ENCODE measurements around the gene ST3GAL4. TPM values are rescaled to one million over a fixed set of nuclear protein-coding genes. Genes with fewer than 3 reads are reported as not detected.

Gene ST3GAL4
- total RNA-seq, 1 donor from 2014 or later, result 19.1 TPM

DNA sequence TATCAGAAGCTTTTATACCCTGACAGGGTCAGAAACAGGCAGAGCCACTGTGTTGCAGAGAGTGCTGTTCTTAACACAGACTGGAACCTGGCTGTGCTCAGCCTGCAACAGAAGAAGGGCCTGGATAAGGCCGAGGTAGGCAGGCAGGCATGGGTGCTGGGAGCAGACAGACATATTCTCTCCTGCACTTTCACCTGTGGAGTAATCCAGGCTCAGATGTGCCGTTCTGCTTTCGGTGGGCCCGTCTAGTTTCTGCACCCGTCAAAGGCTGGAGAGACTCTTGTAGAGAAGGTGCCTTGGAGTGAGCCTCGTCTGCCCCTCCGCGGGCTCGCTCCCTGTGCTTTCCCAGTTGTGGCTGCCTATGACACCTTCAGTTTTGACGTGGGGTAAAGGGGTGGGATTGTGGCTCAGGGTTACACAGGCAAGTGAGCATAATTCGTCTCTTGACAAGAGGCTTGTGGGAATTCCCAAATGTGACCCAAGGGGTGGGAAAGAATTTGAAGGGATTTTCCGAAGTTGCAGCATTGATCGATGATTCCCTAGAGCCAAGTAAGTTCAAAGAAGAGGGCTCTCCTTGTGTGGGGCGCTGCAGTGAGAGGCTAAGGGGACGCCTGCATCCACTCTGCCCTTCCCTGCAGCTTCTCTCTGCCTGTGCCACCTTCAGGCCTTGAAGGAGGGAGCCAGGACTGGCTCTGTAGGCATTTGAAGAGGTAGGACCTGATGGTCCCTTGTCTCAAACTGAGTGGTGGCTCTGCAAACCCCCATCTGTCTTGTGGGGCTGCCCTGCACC lies 16.2 kb upstream of the ST3GAL4 start:
- Mint-ChIP-seq H3K36me3 (peaks cover 24% of the 10 kb centered on the region), H3K4me1 (ENCODE audit: unreplicated experiment) (peaks cover 52% of the 10 kb centered on the region), H3K27me3 (no peaks in the 10 kb centered on the region), H3K4me3 (peak overlapping the region; percentile 19), H3K27ac (peak overlapping the region; percentile 82), H3K9me3 (no peaks in the 10 kb centered on the region)
- TF ChIP-seq, protein P1, sequence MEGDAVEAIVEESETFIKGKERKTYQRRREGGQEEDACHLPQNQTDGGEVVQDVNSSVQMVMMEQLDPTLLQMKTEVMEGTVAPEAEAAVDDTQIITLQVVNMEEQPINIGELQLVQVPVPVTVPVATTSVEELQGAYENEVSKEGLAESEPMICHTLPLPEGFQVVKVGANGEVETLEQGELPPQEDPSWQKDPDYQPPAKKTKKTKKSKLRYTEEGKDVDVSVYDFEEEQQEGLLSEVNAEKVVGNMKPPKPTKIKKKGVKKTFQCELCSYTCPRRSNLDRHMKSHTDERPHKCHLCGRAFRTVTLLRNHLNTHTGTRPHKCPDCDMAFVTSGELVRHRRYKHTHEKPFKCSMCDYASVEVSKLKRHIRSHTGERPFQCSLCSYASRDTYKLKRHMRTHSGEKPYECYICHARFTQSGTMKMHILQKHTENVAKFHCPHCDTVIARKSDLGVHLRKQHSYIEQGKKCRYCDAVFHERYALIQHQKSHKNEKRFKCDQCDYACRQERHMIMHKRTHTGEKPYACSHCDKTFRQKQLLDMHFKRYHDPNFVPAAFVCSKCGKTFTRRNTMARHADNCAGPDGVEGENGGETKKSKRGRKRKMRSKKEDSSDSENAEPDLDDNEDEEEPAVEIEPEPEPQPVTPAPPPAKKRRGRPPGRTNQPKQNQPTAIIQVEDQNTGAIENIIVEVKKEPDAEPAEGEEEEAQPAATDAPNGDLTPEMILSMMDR (conservative IDR thresholded peaks at IDR 0.05), result no peak
- no peak for DNase-seq (ENCODE audit: extremely low spot score, unreplicated experiment)

DNA sequence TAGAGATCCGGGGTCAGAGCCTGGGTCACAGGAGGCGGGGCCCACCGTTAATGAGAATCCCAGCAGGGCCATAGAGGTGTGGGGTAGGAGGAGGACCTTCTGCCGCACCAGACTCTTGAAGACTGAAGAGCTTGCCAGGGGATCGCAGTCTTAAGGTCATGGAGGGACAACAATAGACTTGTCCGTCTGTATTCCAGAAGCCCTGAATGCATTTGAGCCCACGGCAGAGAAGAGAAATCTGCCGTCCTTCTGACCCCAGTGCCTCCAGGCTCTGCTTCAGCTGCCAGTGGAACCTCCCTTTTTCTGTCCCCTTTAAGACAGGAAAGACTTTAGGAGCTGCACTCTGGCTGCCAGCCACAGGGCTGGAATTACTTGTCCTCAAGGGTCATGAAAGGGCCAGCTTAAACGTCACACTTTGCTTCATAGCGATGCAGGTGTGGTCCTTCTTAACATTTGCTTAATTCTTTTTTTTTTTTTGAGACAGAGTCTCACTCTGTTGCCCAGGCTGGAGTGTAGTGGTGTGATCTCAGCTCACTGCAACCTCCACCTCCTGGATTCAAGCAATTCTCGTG lies 15.5 kb upstream of the ST3GAL4 start:
- peaks cover 27% of the 10 kb centered on the region for H3K36me3 Mint-ChIP-seq
- peak overlapping the region; percentile 82 for H3K27ac Mint-ChIP-seq
- no peak for DNase-seq (ENCODE audit: extremely low spot score, unreplicated experiment)
- H3K9me3 Mint-ChIP-seq, result no peaks in the 10 kb centered on the region
- H3K27me3 Mint-ChIP-seq, result no peaks in the 10 kb centered on the region
- H3K4me3 Mint-ChIP-seq, result peak overlapping the region; percentile 7
- TF ChIP-seq, protein P1 (conservative IDR thresholded peaks at IDR 0.05), result no peak
- peaks cover 56% of the 10 kb centered on the region for H3K4me1 Mint-ChIP-seq (ENCODE audit: unreplicated experiment)

DNA sequence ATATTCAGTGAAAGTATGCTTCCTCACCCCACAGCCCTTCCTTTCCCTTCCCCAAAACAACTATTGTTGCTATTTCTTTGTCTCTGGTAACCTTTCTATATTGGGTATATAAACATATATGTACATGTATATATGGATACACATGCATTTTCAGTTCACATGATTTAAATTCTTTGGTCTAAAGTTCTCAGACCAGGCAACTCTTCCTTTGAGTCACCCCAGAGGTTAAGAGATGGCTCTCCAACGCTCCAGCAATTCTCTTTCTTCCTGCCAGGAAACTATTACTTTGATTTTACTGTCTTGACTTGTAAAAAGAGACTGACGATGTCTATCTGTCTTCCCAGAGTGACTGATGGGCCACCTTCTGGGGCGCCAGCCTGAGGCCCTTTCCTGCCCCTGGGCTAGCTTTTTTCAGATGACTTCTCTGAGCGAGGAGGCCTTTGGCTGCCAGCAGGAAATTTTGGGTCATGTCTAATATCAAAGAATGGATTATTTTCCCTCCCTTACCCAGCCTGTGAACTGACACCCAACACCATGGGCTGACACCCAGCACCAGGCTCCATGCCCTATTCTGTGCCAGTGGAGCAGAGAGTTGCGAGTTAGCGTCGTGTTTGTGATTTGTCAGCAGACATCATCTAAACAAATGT lies 14.4 kb upstream of the ST3GAL4 start:
- Mint-ChIP-seq H3K36me3 (peaks cover 26% of the 10 kb centered on the region), H3K27me3 (no peaks in the 10 kb centered on the region), H3K4me1 (ENCODE audit: unreplicated experiment) (peaks cover 60% of the 10 kb centered on the region), H3K27ac (peak overlapping the region; percentile 79), H3K9me3 (no peaks in the 10 kb centered on the region), H3K4me3 (no peak overlapping the region)
- no peak for DNase-seq (ENCODE audit: extremely low spot score, unreplicated experiment)
- TF ChIP-seq, protein P1 (conservative IDR thresholded peaks at IDR 0.05), result no peak

DNA sequence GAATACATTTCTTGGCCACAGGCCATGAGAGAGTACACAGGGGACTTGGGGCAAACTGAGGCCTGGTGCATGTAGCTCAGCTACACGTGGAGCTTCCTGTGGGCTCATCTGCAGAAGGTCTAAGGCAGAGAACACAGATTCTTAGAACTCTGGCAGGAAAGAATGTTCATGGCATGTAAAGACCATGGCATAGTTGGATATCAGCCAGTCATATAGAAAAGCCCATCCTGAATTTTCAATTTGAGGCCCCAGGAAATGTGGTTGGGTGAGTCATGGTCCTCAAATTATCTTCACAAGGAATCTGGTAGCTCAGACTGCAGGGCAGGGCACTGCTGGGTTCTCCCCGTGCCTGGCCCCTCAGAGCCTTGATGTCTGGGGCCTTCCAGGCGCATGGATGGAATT lies 13.7 kb upstream of the ST3GAL4 start:
- Mint-ChIP-seq H3K27ac (peak overlapping the region; percentile 79), H3K9me3 (no peaks in the 10 kb centered on the region), H3K27me3 (no peaks in the 10 kb centered on the region), H3K36me3 (peaks cover 29% of the 10 kb centered on the region), H3K4me1 (ENCODE audit: unreplicated experiment) (peaks cover 57% of the 10 kb centered on the region), H3K4me3 (no peak overlapping the region)
- TF ChIP-seq, protein P1 (conservative IDR thresholded peaks at IDR 0.05), result no peak
- no peak for DNase-seq (ENCODE audit: extremely low spot score, unreplicated experiment)

DNA sequence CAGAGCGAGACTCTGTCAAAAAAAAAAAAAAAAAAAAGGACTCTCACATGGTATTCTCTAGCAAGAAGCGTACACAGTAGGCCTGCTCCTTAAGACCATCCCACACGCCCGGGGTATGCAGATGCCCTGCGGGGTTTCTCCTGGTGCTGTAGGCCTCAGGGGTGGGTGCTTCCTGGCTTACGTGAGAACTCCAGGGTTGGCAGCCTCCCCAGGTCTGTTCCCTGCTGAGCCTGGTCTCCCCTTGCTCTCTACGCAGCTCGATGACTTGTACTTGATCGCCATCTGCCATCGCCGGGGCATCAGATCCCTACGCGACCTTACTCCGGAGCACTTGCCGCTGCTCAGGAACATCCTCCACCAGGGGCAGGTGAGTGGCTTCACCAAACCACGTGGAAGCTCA lies 12.4 kb upstream of the ST3GAL4 start:
- TF ChIP-seq, protein P1 (conservative IDR thresholded peaks at IDR 0.05), result no peak
- Mint-ChIP-seq H3K4me1 (ENCODE audit: unreplicated experiment) (peaks cover 55% of the 10 kb centered on the region), H3K27me3 (no peaks in the 10 kb centered on the region), H3K36me3 (peaks cover 29% of the 10 kb centered on the region), H3K27ac (no peak overlapping the region), H3K4me3 (no peak overlapping the region), H3K9me3 (no peaks in the 10 kb centered on the region)
- no peak for DNase-seq (ENCODE audit: extremely low spot score, unreplicated experiment)

All from type B pancreatic cell (in vitro differentiated cells).